K562 (cell line): ENCODE data around the gene FOXS1. TPM values are rescaled to one million over a fixed set of nuclear protein-coding genes. Genes with fewer than 3 reads are reported as not detected.

Experiments used
- ATAC-seq: fragments of 200-7000 bp; cut with Tn5 transposase; 3 replicates; pipeline ENCODE4 v1.9.1; 2020; ENCODE audit warnings: moderate library complexity
- BruUV-seq: library from RNA; stranded (reverse); fragments of 400-500 nt; replicated peaks from 2 replicates; lab custom pipeline; 2021; lab: Mats Ljungman, UMichigan
- CTCF ChIA-PET: fragments of 300-600 bp; formaldehyde crosslinking; extraction: SDS; loops from one replicate; lab custom pipeline; 2021; ENCODE audit warnings: low intra/inter-chr PET ratio; lab: Yijun Ruan, JAX
- POLR2A ChIA-PET: fragments of 300-600, 350-650 bp; sonication (Branson Sonifier 250); formaldehyde crosslinking; extraction: SDS; loops from one replicate; lab custom pipeline; 2021; ENCODE audit warnings: antibody characterized with exemption, inconsistent platforms; lab: Yijun Ruan, JAX
- DNase-seq, 4 experiments: peaks; one replicate each; pipeline versions ENCODE4 v3.0.0 to v3.0.0-alpha.2; 2011 to 2018; ENCODE audit warnings: low spot score in 3 of 4, mixed read lengths in 3 of 4; ENCODE audit errors: extremely low read depth in 1 of 4
- FAIRE-seq: peaks from 2 replicates; lab custom pipeline; 2011; peaks lifted over from hg19 to GRCh38; lab: Jason Lieb, UNC
- H2AFZ ChIP-seq: 2 replicates; pipeline ENCODE4 v1.6.0; 2011; ENCODE audit warnings: low read depth, low read length, control low read depth, inconsistent platforms
- H3K27ac ChIP-seq: fragments of 200-600 bp; 3 replicates; pipeline ENCODE4 v1.8.0; 2011; ENCODE audit warnings: low read depth, mild to moderate bottlenecking, control low read depth, inconsistent platforms, low read length, moderate library complexity, mixed read lengths; ENCODE audit errors: extremely low read depth
- H3K27me3 ChIP-seq, 2 experiments: fragments of 300-600 bp in 1 of 2; 2 replicates in 1 of 2; 3 replicates in 1 of 2; pipeline versions ENCODE4 v1.6.0 to v1.8.0; 2011; ENCODE audit warnings: inconsistent platforms in 2 of 2, low read length in 2 of 2, mild to moderate bottlenecking in 1 of 2, mixed read lengths in 1 of 2, moderate library complexity in 1 of 2; ENCODE audit not compliant: control insufficient read depth in 2 of 2, insufficient read depth in 2 of 2
- H3K36me3 ChIP-seq: fragments of 300-600 bp; 3 replicates; pipeline ENCODE4 v1.8.0; 2011; ENCODE audit warnings: mild to moderate bottlenecking, low read length, inconsistent platforms; ENCODE audit not compliant: control insufficient read depth, insufficient read depth
- H3K4me1 ChIP-seq, 2 experiments: fragments of 200-600 bp in 1 of 2; replicated peaks in 1 of 2; 2 replicates in 1 of 2; 3 replicates in 1 of 2; pipeline versions ENCODE4 v1.5.1 to v1.8.0; 2011; ENCODE audit warnings: inconsistent platforms in 2 of 2, low read length in 2 of 2, mild to moderate bottlenecking in 1 of 2, mixed read lengths in 1 of 2, moderate library complexity in 1 of 2; ENCODE audit not compliant: control insufficient read depth in 2 of 2, insufficient read depth in 2 of 2
- H3K4me2 ChIP-seq: 2 replicates; pipeline ENCODE4 v1.6.1; 2011; ENCODE audit warnings: low read length, control low read depth, inconsistent platforms, mixed read lengths; ENCODE audit not compliant: insufficient read depth
- H3K4me3 ChIP-seq: fragments of 200-600 bp; sonication (generic), shearing (Covaris generic); 2 replicates; pipeline ENCODE4 v1.5.1; 2016; ENCODE audit warnings: control low read depth, inconsistent platforms
- H3K79me2 ChIP-seq: fragments of 200-600 bp; 3 replicates; pipeline ENCODE4 v1.8.0; 2011; ENCODE audit warnings: low read length, inconsistent platforms; ENCODE audit not compliant: control insufficient read depth, insufficient read depth
- H3K9ac ChIP-seq, 2 experiments: 2 replicates each; pipeline versions ENCODE4 v1.6.0 to v1.6.1; 2011; ENCODE audit warnings: low read depth in 2 of 2, low read length in 2 of 2, control low read depth in 1 of 2, inconsistent platforms in 1 of 2, mild to moderate bottlenecking in 1 of 2, mixed read lengths in 1 of 2; ENCODE audit not compliant: insufficient read depth in 1 of 2
- H3K9me1 ChIP-seq: one replicate; pipeline ENCODE4 v1.6.0; 2011; ENCODE audit warnings: inconsistent platforms, mild to moderate bottlenecking, low read length, moderate library complexity; ENCODE audit not compliant: control insufficient read depth, insufficient read depth
- H3K9me3 ChIP-seq: replicated peaks from 2 replicates; pipeline ENCODE4 v1.5.1; 2011; ENCODE audit warnings: low read depth, low read length, inconsistent platforms; ENCODE audit not compliant: control insufficient read depth, insufficient read depth
- H4K20me1 ChIP-seq: replicated peaks from 2 replicates; pipeline ENCODE4 v1.6.1; 2011; ENCODE audit warnings: low read length, inconsistent platforms, mixed read lengths; ENCODE audit not compliant: control insufficient read depth, insufficient read depth
- BDP1 ChIP-seq: IDR thresholded peaks from 3 replicates; pipeline ENCODE4 v1.6.1; 2011; ENCODE audit not compliant: insufficient read length, insufficient read depth
- BHLHE40 ChIP-seq: IDR thresholded peaks from 2 replicates; pipeline ENCODE4 v1.6.1; 2011; ENCODE audit warnings: low read length, improper control_type of control experiment
- CHD1 ChIP-seq: fragments of 200-600 bp; sonication (generic); IDR thresholded peaks from one replicate; pipeline ENCODE4 v1.6.1; 2012; ENCODE audit warnings: mild to moderate bottlenecking, moderate library complexity, low read length, inconsistent platforms
- CXXC5 ChIP-seq: fragments of 250-450 bp; sonication (Bioruptor Pico); IDR thresholded peaks from 2 replicates; pipeline ENCODE4 v1.8.0; 2022; ENCODE audit warnings: inconsistent platforms, mild to moderate bottlenecking, moderate library complexity
- HCFC1 ChIP-seq: IDR thresholded peaks from 2 replicates; pipeline ENCODE4 v1.6.1; 2012; ENCODE audit warnings: low read depth, low read length, improper control_type of control experiment
- PHTF2 ChIP-seq: fragments of 250-450 bp; sonication (Bioruptor Pico); IDR thresholded peaks from 2 replicates; pipeline ENCODE4 v1.5.0; 2021; ENCODE audit warnings: mild to moderate bottlenecking
- PTBP1 ChIP-seq: fragments of 200-400 bp; formaldehyde crosslinking; IDR thresholded peaks from 2 replicates; pipeline ENCODE4 v1.6.1; 2017; ENCODE audit warnings: low read depth, low read length
- PURB ChIP-seq: sonication (generic); formaldehyde crosslinking; IDR thresholded peaks from 2 replicates; pipeline ENCODE4 v1.9.0; 2021; ENCODE audit warnings: low read depth, mild to moderate bottlenecking, missing genetic modification reagents
- RBM14 ChIP-seq: fragments of 200-400 bp; formaldehyde crosslinking; IDR thresholded peaks from 2 replicates; pipeline ENCODE4 v1.6.1; 2018; ENCODE audit warnings: low read depth, mild to moderate bottlenecking, low read length, moderate library complexity, borderline replicate concordance; ENCODE audit not compliant: insufficient read depth
- ZBTB33 ChIP-seq: sonication (generic); formaldehyde crosslinking; IDR thresholded peaks from 2 replicates; pipeline ENCODE4 v1.8.1; 2023; ENCODE audit warnings: mild to moderate bottlenecking, missing genetic modification reagents
- ZNF239 ChIP-seq: fragments of 250-450 bp; sonication (Bioruptor Pico); IDR thresholded peaks from 2 replicates; pipeline ENCODE4 v1.4.0; 2020; ENCODE audit warnings: mild to moderate bottlenecking
- ZNF347 ChIP-seq: fragments of 450-650 bp; formaldehyde crosslinking; IDR thresholded peaks from 2 replicates; pipeline ENCODE4 v1.4.0; 2020; ENCODE audit warnings: low read depth, mild to moderate bottlenecking, moderate library complexity
- WGBS: fragments of 100-300 bp; shearing (Covaris generic); methylation state at CpG from one replicate; pipeline ENCODE4 v1.1.6; 2016; ENCODE audit warnings: low coverage, mixed read lengths; ENCODE audit not compliant: insufficient coverage; ENCODE audit errors: missing lambda C conversion rate; 5-methylcytosine and 5-hydroxymethylcytosine counted together
- in situ Hi-C: fragments of 300-500 bp; cut with MboI; formaldehyde crosslinking; loops from 4 replicates; pipeline ENCODE4 v1.15.0; 2018; ENCODE audit warnings: inconsistent platforms, mixed read lengths
- intact Hi-C: fragments of 100-400 bp; cut with micrococcal nuclease; formaldehyde crosslinking; loops from 2 replicates; pipeline ENCODE4 v1.14.2; 2022
- polyA plus RNA-seq, 8 experiments: library from polyadenylated mRNA; depleted of rRNA in 4 of 8; stranded (reverse) in 5 of 8; unstranded in 3 of 8; fragments of >200 nt; fragmentation: Nextera tagmentation in 2 of 8; fragmentation: Illumina TruSeq in 1 of 8; extraction: Ambion mirVana in 2 of 8; extraction: Trizol in 1 of 8; gene quantifications; 2 replicates each; pipeline versions ENCODE4 v1.2.1 to v1.2.3, GENCODE V29; 2011 to 2014; ENCODE audit warnings: inconsistent platforms in 1 of 8, missing spikeins in 1 of 8
- total RNA-seq, 7 experiments: library from RNA; depleted of rRNA in 6 of 7; stranded (reverse); fragments of >200 nt in 6 of 7; fragmentation: Illumina TruSeq in 2 of 7; extraction: Trizol in 2 of 7; gene quantifications; 2 replicates each; pipeline versions ENCODE4 v1.2.1 to v1.2.3, GENCODE V29; 2011 to 2021; ENCODE audit warnings: low replicate concordance in 1 of 7
- TF ChIP-seq, protein P1 (sequence below): fragments of 450-650 bp; formaldehyde crosslinking; IDR thresholded peaks from 2 replicates; pipeline ENCODE4 v1.4.0; 2022; ENCODE audit warnings: missing genetic modification characterization

Gene FOXS1
- total and polyA plus RNA-seq, 9 of the 15 experiments (the other 6 are each of a cell fraction or from before 2014, with no cell fraction given), result not detected

- in situ Hi-C loops, result loop anchor here (5.0 to 10.0 kb wide), 2 partner anchors 92 to 165 kb away; partner anchors contain the start of gene PDRG1
- DNase-seq (no peak), FAIRE-seq (no peak), ATAC-seq (no peak)
- TF ChIP-seq PHTF2 (CRISPR knock-in tag) (no peak), PTBP1 (no peak), CXXC5 (CRISPR knock-in tag) (no peak)
- intact Hi-C loops, result no loop called here
- no peaks in the 10 kb centered on the region for H3K9me3 ChIP-seq
- H3K4me1 ChIP-seq, result peaks cover 0 to 17% of the 10 kb centered on the region in 2 experiments; a peak in 3 of 5 replicates
- no peaks in the 10 kb centered on the region for H3K79me2 ChIP-seq
- no peak overlapping the region for H3K4me3 ChIP-seq
- 3% methylated on average over 7 of the region's 7 CpGs for WGBS
- no peak overlapping the region for H2AFZ ChIP-seq
- BruUV-seq, result no TSS peak
- no peak overlapping the region for H3K4me2 ChIP-seq
- H3K36me3 ChIP-seq, result no peaks in the 10 kb centered on the region
- peaks cover 2% of the 10 kb centered on the region for H3K9me1 ChIP-seq
- H3K27me3 ChIP-seq, result peaks cover 24 to 69% of the 10 kb centered on the region in 2 experiments
- no peak overlapping the region for H3K27ac ChIP-seq
- peaks cover 14% of the 10 kb centered on the region for H4K20me1 ChIP-seq
- POLR2A ChIA-PET, result no interaction called here
- no peak overlapping the region; a peak in 1 of 4 replicates for H3K9ac ChIP-seq
- CTCF ChIA-PET, result no interaction called here
Observed at GRCh38 chr20:31859998-31860380, 14.6 kb upstream of the FOXS1 start.

- no peaks in the 10 kb centered on the region for H3K79me2 ChIP-seq
- no peaks in the 10 kb centered on the region for H3K36me3 ChIP-seq
- H3K4me1 ChIP-seq, result peaks cover 0 to 17% of the 10 kb centered on the region in 2 experiments; a peak in 3 of 5 replicates
- peaks cover 14% of the 10 kb centered on the region for H4K20me1 ChIP-seq
- no peaks in the 10 kb centered on the region for H3K9me3 ChIP-seq
- H3K4me2 ChIP-seq, result no peak overlapping the region
- no peak overlapping the region for H3K27ac ChIP-seq
- peaks cover 24 to 64% of the 10 kb centered on the region in 2 experiments for H3K27me3 ChIP-seq
- no peak overlapping the region for H3K4me3 ChIP-seq
- FAIRE-seq (no peak), DNase-seq (no peak), ATAC-seq (no peak)
- H3K9ac ChIP-seq, result no peak overlapping the region; a peak in 1 of 4 replicates
- in situ Hi-C loops (loop anchor here (10.0 kb wide), 1 partner anchor 165 kb away; no protein-coding TSS in a partner anchor), intact Hi-C loops (no loop called here)
- no TSS peak for BruUV-seq
- POLR2A ChIA-PET, result no interaction called here
- CTCF ChIA-PET, result no interaction called here
- peaks cover 2% of the 10 kb centered on the region for H3K9me1 ChIP-seq
- 12% methylated on average over 4 of the region's 5 CpGs for WGBS
- H2AFZ ChIP-seq, result no peak overlapping the region
- TF ChIP-seq, protein P1, sequence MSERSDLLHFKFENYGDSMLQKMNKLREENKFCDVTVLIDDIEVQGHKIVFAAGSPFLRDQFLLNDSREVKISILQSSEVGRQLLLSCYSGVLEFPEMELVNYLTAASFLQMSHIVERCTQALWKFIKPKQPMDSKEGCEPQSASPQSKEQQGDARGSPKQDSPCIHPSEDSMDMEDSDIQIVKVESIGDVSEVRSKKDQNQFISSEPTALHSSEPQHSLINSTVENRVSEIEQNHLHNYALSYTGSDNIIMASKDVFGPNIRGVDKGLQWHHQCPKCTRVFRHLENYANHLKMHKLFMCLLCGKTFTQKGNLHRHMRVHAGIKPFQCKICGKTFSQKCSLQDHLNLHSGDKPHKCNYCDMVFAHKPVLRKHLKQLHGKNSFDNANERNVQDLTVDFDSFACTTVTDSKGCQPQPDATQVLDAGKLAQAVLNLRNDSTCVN (CRISPR knock-in tag), result no peak
- no peak for TF ChIP-seq HCFC1
- no peak for TF ChIP-seq ZNF347
- no peak for TF ChIP-seq BHLHE40
- no peak for TF ChIP-seq CHD1
- TF ChIP-seq PURB (CRISPR knock-in tag), result no peak
- no peak for TF ChIP-seq ZNF239 (CRISPR knock-in tag)
- no peak for TF ChIP-seq RBM14
- no peak for TF ChIP-seq BDP1
- TF ChIP-seq ZBTB33 (CRISPR knock-in tag), result no peak
Observed at GRCh38 chr20:31859266-31859997, 14.0 kb upstream of the FOXS1 start.
